HEK293T (cell line): ENCODE measurements around the gene ZNF609.

Source experiments
- ARNT ChIP-seq: fragments of 450-650 bp; IDR thresholded peaks from 2 replicates; pipeline ENCODE4 v1.6.1; 2017; ENCODE audit warnings: mild to moderate bottlenecking
- BHLHE40 ChIP-seq: fragments of 450-650 bp; IDR thresholded peaks from 2 replicates; pipeline ENCODE4 v1.6.1; 2016; ENCODE audit warnings: mild to moderate bottlenecking, moderate library complexity, borderline replicate concordance
- CTBP1 ChIP-seq: fragments of 450-650 bp; IDR thresholded peaks from 2 replicates; pipeline ENCODE4 v1.6.1; 2016; ENCODE audit warnings: borderline replicate concordance
- FOXA1 ChIP-seq: fragments of 450-650 bp; IDR thresholded peaks from 2 replicates; pipeline ENCODE4 v1.6.1; 2016; ENCODE audit warnings: mild to moderate bottlenecking
- FOXK2 ChIP-seq: fragments of 450-650 bp; IDR thresholded peaks from 2 replicates; pipeline ENCODE4 v1.6.1; 2016; ENCODE audit warnings: mild to moderate bottlenecking
- FOXM1 ChIP-seq: fragments of 450-650 bp; IDR thresholded peaks from 2 replicates; pipeline ENCODE4 v1.6.1; 2017; ENCODE audit warnings: mild to moderate bottlenecking, borderline replicate concordance
- HDGF ChIP-seq: fragments of 450-650 bp; IDR thresholded peaks from 2 replicates; pipeline ENCODE4 v1.6.1; 2017; ENCODE audit warnings: antibody characterized with exemption, borderline replicate concordance
- LEF1 ChIP-seq: fragments of 450-650 bp; IDR thresholded peaks from 2 replicates; pipeline ENCODE4 v1.6.1; 2017; ENCODE audit warnings: mild to moderate bottlenecking, borderline replicate concordance
- NFRKB ChIP-seq: fragments of 450-650 bp; IDR thresholded peaks from 2 replicates; pipeline ENCODE4 v1.6.1; 2016; ENCODE audit warnings: mild to moderate bottlenecking, moderate library complexity
- SUZ12 ChIP-seq: fragments of 450-650 bp; IDR thresholded peaks from 2 replicates; pipeline ENCODE4 v1.6.1; 2016; ENCODE audit warnings: mild to moderate bottlenecking
- TARDBP ChIP-seq: fragments of 450-650 bp; IDR thresholded peaks from 2 replicates; pipeline ENCODE4 v1.6.1; 2016
- ZNF384 ChIP-seq: fragments of 450-650 bp; IDR thresholded peaks from 2 replicates; pipeline ENCODE4 v1.6.1; 2016
- TF ChIP-seq, protein P1 (sequence below): fragments of 450-650 bp; IDR thresholded peaks from 2 replicates; pipeline ENCODE4 v1.6.1; 2016

- TF ChIP-seq TARDBP (no peak), FOXK2 (no peak), LEF1 (no peak), FOXM1 (no peak), CTBP1 (no peak), ZNF384 (no peak), ARNT (no peak), BHLHE40 (no peak), NFRKB (no peak), SUZ12 (no peak), FOXA1 (no peak), HDGF (no peak)
- TF ChIP-seq, protein P1, sequence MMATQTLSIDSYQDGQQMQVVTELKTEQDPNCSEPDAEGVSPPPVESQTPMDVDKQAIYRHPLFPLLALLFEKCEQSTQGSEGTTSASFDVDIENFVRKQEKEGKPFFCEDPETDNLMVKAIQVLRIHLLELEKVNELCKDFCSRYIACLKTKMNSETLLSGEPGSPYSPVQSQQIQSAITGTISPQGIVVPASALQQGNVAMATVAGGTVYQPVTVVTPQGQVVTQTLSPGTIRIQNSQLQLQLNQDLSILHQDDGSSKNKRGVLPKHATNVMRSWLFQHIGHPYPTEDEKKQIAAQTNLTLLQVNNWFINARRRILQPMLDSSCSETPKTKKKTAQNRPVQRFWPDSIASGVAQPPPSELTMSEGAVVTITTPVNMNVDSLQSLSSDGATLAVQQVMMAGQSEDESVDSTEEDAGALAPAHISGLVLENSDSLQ, result no peak
These were observed 121.0 kb downstream of the ZNF609 start for GRCh38 chr15:64581408-64581761.
